ENCODE data around the gene OR5V1.
"Not testable (repeated sequence)": the region's sequence is repeated elsewhere in the genome, so short reads cannot be mapped to it uniquely, and the experiment has no call there.

Gene OR5V1

GRCh38 chr6:29368765-29369164 lies at the start of gene OR5V1:
OR5V1 (minus strand) TSS chr6:29368865; CDS start chr6:29356195, 12,670 bp downstream.
- DNase-seq (ENCODE audit: low read depth): no peak

- DNase-seq (ENCODE audit: low read depth): no peak
Measured at GRCh38 chr6:29414588-29414987, 45.9 kb upstream of the OR5V1 start, which contains the start of gene OR12D1. OR12D1 (plus strand) TSS chr6:29414928.

- DNase-seq (ENCODE audit: low read depth): no peak
Measured at GRCh38 chr6:29403801-29404200, 35.1 kb upstream of the OR5V1 start.

- no peak for DNase-seq (ENCODE audit: low read depth)
Measured at GRCh38 chr6:29399525-29399924, 30.9 kb upstream of the OR5V1 start.

DNA sequence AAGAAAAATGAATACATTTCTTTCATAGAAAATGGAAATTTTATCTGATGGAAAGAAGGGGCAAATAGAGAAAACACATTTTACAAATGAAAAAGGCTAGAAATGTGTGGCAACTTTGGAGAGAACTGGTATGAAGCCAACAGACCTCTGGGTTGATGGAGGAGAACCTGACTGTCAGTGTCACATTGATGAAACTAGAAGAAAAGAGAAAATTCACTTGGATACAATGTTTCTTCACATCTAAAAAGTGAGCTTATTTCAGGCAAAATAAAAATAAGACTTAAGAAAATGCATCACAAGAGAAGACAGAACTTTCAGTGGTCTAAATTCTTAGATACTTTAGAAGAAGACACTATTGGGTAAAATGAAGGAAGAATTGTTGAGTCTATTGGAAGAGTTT lies 26.7 kb upstream of the OR5V1 start, which contains the start of gene OR12D2:
Gene OR12D2 (plus strand): TSS at position 301 of the 400 bp plus-strand sequence. CDS start 1,069 bp downstream, outside the sequence.
- no peak for DNase-seq (ENCODE audit: low read depth)

DNA sequence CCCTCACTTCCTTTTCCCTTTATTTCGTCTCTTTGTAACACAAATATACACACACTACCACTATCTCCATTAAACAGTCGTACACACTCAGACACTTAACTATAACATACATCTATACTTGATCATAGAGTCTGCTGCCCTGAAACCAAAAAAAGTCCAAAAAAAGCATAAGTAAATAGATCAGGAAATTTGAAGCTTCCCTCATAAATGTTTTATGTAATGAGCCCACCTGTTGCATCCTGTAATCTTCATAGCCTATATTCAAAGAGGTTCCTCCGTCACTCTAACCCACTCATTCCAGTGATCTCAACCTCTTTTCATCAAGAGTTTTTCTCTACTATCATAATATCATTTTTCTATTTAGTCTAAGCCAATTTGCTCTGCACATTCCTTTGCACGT lies 19.9 kb upstream of the OR5V1 start:
- DNase-seq (ENCODE audit: low read depth): no peak

- no peak for DNase-seq (ENCODE audit: low read depth)
Measured at GRCh38 chr6:29376003-29376402, 7.3 kb upstream of the OR5V1 start.

DNA sequence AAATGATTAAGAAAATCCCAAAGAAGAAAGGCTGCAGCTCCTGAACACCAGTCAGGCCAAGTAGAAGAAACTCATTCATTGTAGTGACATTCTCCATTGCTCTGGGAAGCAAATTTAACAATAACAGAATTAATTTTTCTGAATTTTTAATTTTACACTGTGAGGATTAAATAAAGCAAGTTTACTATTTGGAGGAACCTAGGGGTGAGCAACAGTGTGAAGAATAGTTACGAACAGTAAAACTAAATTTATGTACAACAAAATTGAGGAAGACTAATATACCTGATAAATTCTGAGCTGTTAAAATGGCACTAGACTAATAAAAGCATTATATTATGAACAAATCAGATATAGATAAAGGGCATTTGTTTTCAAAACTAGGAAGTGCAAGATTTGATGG lies 6.5 kb upstream of the OR5V1 start, which contains the start of gene OR12D3:
Gene OR12D3 (minus strand): TSS at position 101 of the 400 bp plus-strand sequence. CDS start 4 bp downstream, at position 97.
- no peak for DNase-seq (ENCODE audit: low read depth)

- no peak for DNase-seq (ENCODE audit: low read depth)
Measured at GRCh38 chr6:29355603-29356002, 13.1 kb downstream of the OR5V1 start.

DNA sequence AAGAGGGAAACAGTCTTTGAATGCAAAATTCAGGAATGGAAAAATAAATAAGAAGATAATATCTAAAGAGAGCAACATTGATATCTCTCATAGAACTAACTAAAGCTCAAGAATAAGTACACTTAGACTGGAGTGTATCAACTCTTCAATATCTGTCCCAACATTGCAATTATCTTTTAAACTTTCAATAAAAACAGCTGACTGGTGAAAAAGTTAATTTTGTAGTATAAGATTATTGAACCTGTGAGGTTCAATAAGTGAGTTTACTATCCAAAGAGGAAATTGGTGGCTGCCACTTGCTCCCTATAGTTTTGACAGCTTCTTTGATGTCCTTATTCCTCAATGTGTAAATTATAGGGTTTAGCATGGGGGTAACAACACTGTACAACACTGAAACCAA lies 13.7 kb downstream of the OR5V1 start:
- DNase-seq (ENCODE audit: low read depth): no peak

GRCh38 chr6:29349348-29349747 lies 19.3 kb downstream of the OR5V1 start:
- DNase-seq (ENCODE audit: low read depth): not testable (repeated sequence)

DNA sequence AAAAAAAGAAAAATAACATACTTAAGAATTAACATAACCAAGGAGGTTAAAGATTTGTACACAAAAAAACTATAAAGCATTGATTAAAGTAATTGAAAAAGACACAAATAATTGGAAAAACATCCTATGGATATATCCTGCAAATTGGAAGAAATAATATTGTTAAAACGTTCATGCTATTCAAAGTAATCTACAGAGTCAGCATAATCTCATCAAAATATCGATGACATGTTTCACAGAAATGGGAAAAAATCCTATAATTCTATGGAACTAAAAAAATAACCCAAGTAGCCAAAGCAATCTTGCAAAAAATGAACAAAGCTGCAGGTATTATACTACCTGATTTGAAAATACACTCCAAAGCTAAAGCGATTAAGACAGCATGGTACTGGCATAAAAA lies 23.3 kb downstream of the OR5V1 start:
- DNase-seq (ENCODE audit: low read depth): no peak

DNA sequence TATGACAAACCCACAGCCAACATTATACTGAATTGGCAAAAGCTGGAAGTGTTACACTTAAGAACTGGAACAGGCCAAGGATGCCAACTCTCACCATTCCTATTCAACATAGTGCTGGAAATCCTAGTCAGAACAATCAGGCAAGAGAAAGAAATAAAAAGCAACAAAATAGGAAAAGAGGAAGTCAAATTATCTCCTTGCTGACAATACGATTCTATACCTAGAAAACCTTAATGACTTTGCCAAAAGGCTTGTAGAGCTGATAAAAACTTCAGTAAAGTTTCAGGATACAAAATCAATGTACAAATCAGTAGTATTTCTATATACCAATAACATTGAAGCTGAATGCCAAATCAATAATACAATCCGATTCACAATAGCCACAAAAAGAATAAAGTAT lies 32.4 kb downstream of the OR5V1 start:
- no peak for DNase-seq (ENCODE audit: low read depth)

GRCh38 chr6:29332676-29333075 lies 36.0 kb downstream of the OR5V1 start:
- DNase-seq (ENCODE audit: low read depth): no peak

DNA sequence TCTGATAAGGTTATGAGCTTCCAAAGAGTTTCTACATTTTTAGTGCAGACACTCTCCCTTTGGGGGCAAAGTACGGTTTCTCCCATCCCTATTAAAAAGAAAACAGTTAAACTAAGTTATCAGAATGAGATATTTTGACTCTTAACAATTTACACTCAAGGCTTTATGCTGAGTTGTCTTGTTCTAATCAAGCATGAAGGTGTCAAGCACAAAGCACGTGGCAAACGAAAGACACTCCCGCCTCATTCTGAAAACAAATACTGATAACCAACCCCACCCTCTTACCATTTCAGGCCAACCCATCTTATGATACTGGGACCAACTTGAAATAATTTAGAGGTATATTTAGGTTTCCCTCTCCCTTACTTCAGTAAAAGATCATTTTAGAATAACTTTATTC lies 42.9 kb downstream of the OR5V1 start:
- DNase-seq (ENCODE audit: low read depth): no peak

DNA sequence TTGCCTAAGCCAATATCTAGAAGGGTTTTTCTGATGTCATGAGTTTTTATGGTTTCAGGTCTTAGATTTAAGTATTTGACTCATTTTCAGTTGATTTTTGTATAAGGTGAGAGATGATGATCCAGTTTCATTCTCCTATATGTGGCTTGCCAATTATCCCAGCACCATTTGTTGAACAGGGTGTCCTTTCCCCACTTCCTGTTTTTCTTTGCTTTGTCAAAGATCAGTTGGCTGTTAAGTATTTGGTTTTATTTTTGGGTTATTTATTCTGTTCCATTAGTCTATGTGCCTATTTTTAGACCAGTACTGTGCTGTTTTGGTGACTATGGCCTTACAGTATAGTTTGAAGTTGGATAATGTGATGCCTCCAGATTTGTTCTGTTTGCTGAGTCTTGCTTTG lies 45.3 kb downstream of the OR5V1 start:
- not testable (repeated sequence) for DNase-seq (ENCODE audit: low read depth)

DNA sequence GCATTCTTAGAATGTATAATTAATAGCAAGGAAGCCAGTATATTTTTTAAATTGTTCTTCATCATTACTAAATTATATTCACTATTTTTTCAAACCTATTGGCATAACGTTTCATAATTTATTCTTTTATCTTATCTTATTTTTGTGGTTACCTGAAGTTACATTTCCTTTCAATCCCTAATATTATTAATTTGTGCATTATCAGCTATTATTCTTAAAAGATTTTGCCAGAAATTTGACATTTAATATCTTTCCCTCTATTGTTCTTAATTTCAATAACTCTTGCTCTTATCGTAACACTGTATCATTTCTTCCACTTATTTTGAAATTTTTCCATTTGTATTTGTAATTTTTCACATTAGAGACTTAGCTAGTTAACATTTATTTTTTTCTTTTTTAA lies 48.7 kb downstream of the OR5V1 start:
- DNase-seq (ENCODE audit: low read depth): no peak

Measured in EH (cell line).